Endothelial cell of umbilical vein (primary cell): ENCODE data around the gene RPP25. TPM values are rescaled to one million over a fixed set of nuclear protein-coding genes. Genes with fewer than 3 reads are reported as not detected.
A peak's percentile ranks its signal among the peaks of the same experiment; 100 is the strongest.

Experiments
- BruUV-seq: library from RNA; stranded (reverse); fragments of 400-500 nt; replicated peaks from 2 replicates; lab custom pipeline; 2021; lab: Mats Ljungman, UMichigan
- CTCF ChIA-PET: fragments of 300-600, 350-600 bp; sonication (Branson Sonifier 250); formaldehyde crosslinking; loops from one replicate; lab custom pipeline; 2021; ENCODE audit warnings: antibody characterized with exemption, inconsistent platforms; lab: Charles Lee
- POLR2A ChIA-PET: fragments of 300-600, 350-600 bp; sonication (Branson Sonifier 250); formaldehyde crosslinking; loops from one replicate; lab custom pipeline; 2021; ENCODE audit warnings: antibody characterized with exemption, inconsistent platforms; lab: Charles Lee
- DNase-seq: peaks from one replicate; pipeline ENCODE4 v3.0.0-alpha.2; 2011; ENCODE audit warnings: low read depth, low spot score
- FAIRE-seq: peaks from 2 replicates; lab custom pipeline; 2011; peaks lifted over from hg19 to GRCh38; lab: Jason Lieb, UNC
- H2AFZ ChIP-seq: 2 replicates; pipeline ENCODE4 v1.6.0; 2012; ENCODE audit warnings: low read depth, low read length, control low read depth, inconsistent platforms
- H3K27ac ChIP-seq: 2 replicates; pipeline ENCODE4 v1.5.1; 2011; ENCODE audit warnings: low read depth, mild to moderate bottlenecking, control low read depth, low read length, moderate library complexity; ENCODE audit not compliant: insufficient read depth
- H3K27me3 ChIP-seq, 2 experiments: 2 replicates each; pipeline versions ENCODE4 v1.6.0 to v1.6.1; 2011; ENCODE audit warnings: low read length in 2 of 2, mixed read lengths in 1 of 2; ENCODE audit not compliant: control insufficient read depth in 2 of 2, insufficient read depth in 2 of 2
- H3K36me3 ChIP-seq, 2 experiments: 2 replicates in 1 of 2; 3 replicates in 1 of 2; pipeline ENCODE4 v1.5.1; 2011; ENCODE audit warnings: low read length in 2 of 2, mild to moderate bottlenecking in 1 of 2, moderate library complexity in 1 of 2; ENCODE audit not compliant: control insufficient read depth in 2 of 2, insufficient read depth in 2 of 2; ENCODE audit errors: extremely low read depth in 1 of 2
- H3K4me1 ChIP-seq: 3 replicates; pipeline ENCODE4 v1.5.1; 2011; ENCODE audit warnings: mild to moderate bottlenecking, low read length; ENCODE audit not compliant: control insufficient read depth, insufficient read depth; ENCODE audit errors: extremely low read depth
- H3K4me2 ChIP-seq: 2 replicates; pipeline ENCODE4 v1.6.1; 2011; ENCODE audit warnings: low read length, control low read depth, mixed read lengths; ENCODE audit not compliant: insufficient read depth
- H3K4me3 ChIP-seq, 3 experiments: fragments of 200-600 bp in 1 of 3; sonication (generic), shearing (Covaris generic) in 1 of 3; replicated peaks in 1 of 3; 2 replicates each; pipeline ENCODE4 v1.5.1; 2011 to 2016; ENCODE audit warnings: control low read depth in 3 of 3, low read length in 3 of 3, mild to moderate bottlenecking in 2 of 3, inconsistent platforms in 1 of 3, low read depth in 1 of 3, moderate library complexity in 1 of 3; ENCODE audit not compliant: insufficient read depth in 1 of 3
- H3K79me2 ChIP-seq: 2 replicates; pipeline ENCODE4 v1.6.0; 2012; ENCODE audit warnings: low read length, inconsistent platforms; ENCODE audit not compliant: control insufficient read depth, insufficient read depth
- H3K9ac ChIP-seq: replicated peaks from 2 replicates; pipeline ENCODE3; 2011; ENCODE audit warnings: low read length, control low read depth; ENCODE audit not compliant: insufficient read depth; ENCODE audit errors: extremely low read depth
- H3K9me1 ChIP-seq: replicated peaks from 3 replicates; pipeline ENCODE4 v1.6.0; 2011; ENCODE audit warnings: mild to moderate bottlenecking, low read length; ENCODE audit not compliant: control insufficient read depth, insufficient read depth; ENCODE audit errors: extremely low read depth
- H3K9me3 ChIP-seq: replicated peaks from 2 replicates; pipeline ENCODE4 v1.5.1; 2012; ENCODE audit warnings: low read length, inconsistent platforms; ENCODE audit not compliant: control insufficient read depth, insufficient read depth
- H4K20me1 ChIP-seq: replicated peaks from 2 replicates; pipeline ENCODE3; 2011; ENCODE audit warnings: mild to moderate bottlenecking, low read length; ENCODE audit not compliant: control insufficient read depth, insufficient read depth; ENCODE audit errors: extremely low read depth
- CTCF ChIP-seq, 2 donors: IDR thresholded peaks; 1 replicate in 1 of 2; 2 replicates in 1 of 2; pipeline ENCODE4 v1.5.1; 2011; ENCODE audit warnings: low read length in 2 of 2, mild to moderate bottlenecking in 2 of 2, moderate library complexity in 2 of 2, control low read depth in 1 of 2, inconsistent platforms in 1 of 2, low read depth in 1 of 2; ENCODE audit not compliant: insufficient read depth in 1 of 2; ENCODE audit errors: extremely low read depth in 1 of 2
- EZH2 ChIP-seq: IDR thresholded peaks from 2 replicates; pipeline ENCODE4 v1.6.1; 2012; ENCODE audit warnings: borderline replicate concordance, low read depth, mild to moderate bottlenecking, moderate library complexity, low read length, inconsistent platforms; ENCODE audit not compliant: severe bottlenecking
- FOS ChIP-seq: IDR thresholded peaks from 2 replicates; pipeline ENCODE4 v1.6.1; 2011; ENCODE audit warnings: mild to moderate bottlenecking, low read length, moderate library complexity, borderline replicate concordance; ENCODE audit not compliant: insufficient read depth
- GATA2 ChIP-seq: IDR thresholded peaks from 2 replicates; pipeline ENCODE4 v1.7.0; 2011; ENCODE audit warnings: low read depth, mild to moderate bottlenecking, moderate library complexity, mixed read lengths, low read length; ENCODE audit not compliant: insufficient read length, insufficient read depth
- JUN ChIP-seq: IDR thresholded peaks from 2 replicates; pipeline ENCODE4 v1.6.1; 2011; ENCODE audit warnings: borderline replicate concordance, low read depth; ENCODE audit not compliant: insufficient read length, insufficient read depth
- MAX ChIP-seq: IDR thresholded peaks from 2 replicates; pipeline ENCODE4 v1.6.1; 2011; ENCODE audit not compliant: insufficient read depth, insufficient read length
- MYC ChIP-seq: IDR thresholded peaks from one replicate; pipeline ENCODE4 v1.6.1; 2011; ENCODE audit warnings: mild to moderate bottlenecking, low read depth, low read length
- POLR2A ChIP-seq: IDR thresholded peaks from 2 replicates; pipeline ENCODE4 v1.6.1; 2012; ENCODE audit warnings: low read depth, mild to moderate bottlenecking, control low read depth, low read length
- POLR2AphosphoS5 ChIP-seq: IDR thresholded peaks from 2 replicates; pipeline ENCODE4 v1.6.1; 2012; ENCODE audit warnings: low read depth, mild to moderate bottlenecking, control low read depth, low read length, moderate library complexity; ENCODE audit not compliant: insufficient read depth
- dilution Hi-C: fragments of 300-500 bp; cut with MboI; formaldehyde crosslinking; loops from one replicate; pipeline ENCODE4 v1.15.0; 2019; ENCODE audit warnings: low sequenced_read_pairs; ENCODE audit not compliant: extremely low pct_ligation_motif_present
- intact Hi-C: fragments of 100-400 bp; cut with micrococcal nuclease; formaldehyde crosslinking; loops from one replicate; pipeline ENCODE4 v1.10.0; 2022
- polyA plus RNA-seq, 4 experiments: library from polyadenylated mRNA; depleted of rRNA in 3 of 4; stranded (reverse) in 3 of 4; unstranded in 1 of 4; fragments of >200 nt; gene quantifications; 2 replicates each; pipeline versions ENCODE4 v1.2.1 to v1.2.3, GENCODE V29; 2011 to 2012; ENCODE audit warnings: missing spikeins in 1 of 4
- total RNA-seq: library from RNA; stranded (reverse); gene quantifications from 2 replicates; pipeline ENCODE4 v1.2.3, GENCODE V29; 2021

Gene RPP25
- total and polyA plus RNA-seq, 2 donors (not counting 3 experiments of a cell fraction or from before 2014, with no cell fraction given) = 10.1 to 13.8 TPM

- H3K4me1 ChIP-seq = peaks cover 50% of the 10 kb centered on the region
- H3K9ac ChIP-seq = peak overlapping the region; percentile 64
- intact Hi-C loops = loop anchor here (1.0 to 2.0 kb wide), 4 partner anchors 17 to 248 kb away; partner anchors contain the start of gene COX5A
Measured at GRCh38 chr15:74955796-74956647, 550 bp downstream of the RPP25 start.

More at GRCh38 chr15:74955796-74956647, 550 bp downstream of the RPP25 start:
- no TSS peak for BruUV-seq
- Histone ChIP-seq H2AFZ (peak overlapping the region; percentile 93), H3K27me3 (peaks cover 0 to 3% of the 10 kb centered on the region in 2 experiments), H3K9me1 (no peaks in the 10 kb centered on the region), H3K9me3 (no peaks in the 10 kb centered on the region), H3K79me2 (peaks cover 15% of the 10 kb centered on the region), H4K20me1 (no peaks in the 10 kb centered on the region), H3K36me3 (no peaks in the 10 kb centered on the region), H3K27ac (peak overlapping the region; percentile 10), H3K4me2 (peak overlapping the region; percentile 89), H3K4me3 (peak overlapping the region; percentile 44 to 56 (median 53))
- dilution Hi-C loops = no loop called here
- DNase-seq (peak; percentile 79), FAIRE-seq (peak; percentile 75)
- POLR2A ChIA-PET = interaction anchor here (0.7 kb wide), 1 partner anchor 18 kb away, joined by 3 read pairs; no protein-coding TSS in a partner anchor
- CTCF ChIA-PET = interaction anchor here (0.8 to 3.8 kb wide), 14 partner anchors 10 to 352 kb away, joined by 3 to 20 read pairs (median 6); partner anchors contain the start of genes COX5A, PPCDC and SCAMP5
- TF ChIP-seq EZH2 (no peak), MYC (peak; percentile 53), CTCF (IDR thresholded peaks at IDR 0.05; ENCODE audit: extremely low read depth in 1 of 2, insufficient read depth in 1 of 2, low read depth in 1 of 2, low read length in 2 of 2) (peak; percentile 45 to 72), POLR2A (no peak), JUN (no peak), GATA2 (no peak), POLR2AphosphoS5 (no peak), MAX (peak; percentile 95), FOS (no peak)
